Spleen (tissue), 11 donors: Measurements from ENCODE around the gene ERI3. TPM values are rescaled to one million over a fixed set of nuclear protein-coding genes. Genes with fewer than 3 reads are reported as not detected.

Source experiments
- DNase-seq: peaks from one replicate; pipeline ENCODE4 v3.0.0-alpha.2; 2020
- H3K27ac ChIP-seq, 8 donors: fragments of 200-600 bp; sonication (generic) in 7 of 8; 1 replicate in 4 of 8; 2 replicates in 4 of 8; pipeline versions ENCODE4 v1.5.0 to v1.8.0; 2016 to 2021; ENCODE audit warnings: inconsistent platforms in 4 of 8, mild to moderate bottlenecking in 4 of 8, moderate library complexity in 1 of 8
- H3K27me3 ChIP-seq, 7 donors: fragments of 200-600 bp; sonication (generic) in 6 of 7; replicated peaks in 1 of 7; 1 replicate in 4 of 7; 2 replicates in 3 of 7; pipeline versions ENCODE4 v1.5.0 to v1.8.0; 2016 to 2021; ENCODE audit warnings: inconsistent platforms in 3 of 7, mild to moderate bottlenecking in 1 of 7
- H3K36me3 ChIP-seq, 6 donors: fragments of 200-600 bp; sonication (generic) in 5 of 6; 1 replicate in 4 of 6; 2 replicates in 2 of 6; pipeline versions ENCODE4 v1.5.0 to v1.8.0; 2016 to 2021; ENCODE audit warnings: inconsistent platforms in 2 of 6
- H3K4me1 ChIP-seq, 6 donors: fragments of 200-600 bp; sonication (generic) in 5 of 6; 1 replicate in 3 of 6; 2 replicates in 3 of 6; pipeline versions ENCODE4 v1.5.0 to v1.8.0; 2016 to 2021; ENCODE audit warnings: inconsistent platforms in 3 of 6
- H3K4me3 ChIP-seq, 8 donors: fragments of 200-600 bp; sonication (generic) in 7 of 8; 1 replicate in 4 of 8; 2 replicates in 4 of 8; pipeline versions ENCODE4 v1.5.0 to v1.8.0; 2016 to 2021; ENCODE audit warnings: inconsistent platforms in 4 of 8, mild to moderate bottlenecking in 4 of 8, moderate library complexity in 2 of 8
- H3K9me3 ChIP-seq, 8 donors: fragments of 200-600 bp; sonication (generic) in 7 of 8; 1 replicate in 4 of 8; 2 replicates in 4 of 8; pipeline versions ENCODE4 v1.5.0 to v1.8.0; 2016 to 2021; ENCODE audit warnings: inconsistent platforms in 4 of 8
- CTCF ChIP-seq, 11 experiments: fragments of 200-600 bp in 7 of 11; fragments of 450-650 bp in 4 of 11; sonication (generic) in 4 of 11; IDR thresholded peaks in 8 of 11; conservative IDR thresholded peaks in 3 of 11; 1 replicate in 7 of 11; 2 replicates in 4 of 11; pipeline versions ENCODE4 v1.4.0 to v1.8.0; 2016 to 2021; ENCODE audit warnings: antibody characterized with exemption in 11 of 11, inconsistent platforms in 4 of 11, mild to moderate bottlenecking in 1 of 11
- POLR2A ChIP-seq, 3 donors: fragments of 450-650 bp; IDR thresholded peaks; one replicate each; pipeline ENCODE4 v1.5.1; 2017; ENCODE audit warnings: antibody characterized with exemption in 3 of 3, mild to moderate bottlenecking in 1 of 3
- POLR2AphosphoS5 ChIP-seq, 3 donors: sonication (generic); formaldehyde crosslinking; IDR thresholded peaks; one replicate each; pipeline ENCODE4 v1.5.1; 2017; ENCODE audit warnings: antibody characterized with exemption in 3 of 3
- WGBS, 5 donors: extraction: QIAGEN DNeasy Blood & Tissue Kit in 3 of 5; methylation state at CpG; one replicate each; pipeline versions ENCODE4 v1.1.5 to v1.1.7; 2013 to 2018; 5-methylcytosine and 5-hydroxymethylcytosine counted together
- intact Hi-C: fragments of 100-400 bp; cut with DNase I; formaldehyde crosslinking; loops from one replicate; pipeline ENCODE4 v1.15.0; 2023; ENCODE audit warnings: low total_unique reads
- polyA plus RNA-seq, 3 donors: library from polyadenylated mRNA; stranded (reverse); fragments of 200-250 nt; gene quantifications; one replicate each; pipeline ENCODE4 v1.2.1, GENCODE V29; 2013
- total RNA-seq, 7 donors: library from RNA; depleted of rRNA in 3 of 7; stranded (reverse); fragments of >200 nt in 3 of 7; fragmentation: NEBNext Ultra II Directional in 4 of 7; extraction: Animal tissue kit (Norgen Biotek cat#: 25700) in 4 of 7; gene quantifications; one replicate each; pipeline versions ENCODE4 v1.1.0 to v1.2.1, GENCODE V29; 2016 to 2021
- donor health status: healthy with polysubstance abuse.
- donor health status: DM: no; HTN: no; CAD: no; lungs with moderate emphysema.
- donor health status: DM: no; HTN: no; CAD: no.
- donor health status: Bipolar disorder and iron deficiency.
- donor health status: healthy.
- donor health status: DM: no; HTN: no; CAD: no.
- donor health status: DM: yes; HTN: yes; CAD: no.

ERI3 gene
- total and polyA plus RNA-seq, 10 donors, result 20.1 to 41.1 (median 27.3) TPM

GRCh38 chr1:44281962-44282703 lies 72.9 kb downstream of the ERI3 start:
- H3K4me3 ChIP-seq, result no peak overlapping the region
- TF ChIP-seq POLR2A (IDR thresholded peaks at IDR 0.05) (no peak), POLR2AphosphoS5 (IDR thresholded peaks at IDR 0.05) (no peak), CTCF (IDR thresholded peaks at IDR 0.05 in 8 of 11, conservative IDR thresholded peaks at IDR 0.05 in 3 of 11) (no peak)
- no peaks in the 10 kb centered on the region for H3K9me3 ChIP-seq
- peaks cover 0 to 26% (median 2%) of the 10 kb centered on the region in 6 donors for H3K4me1 ChIP-seq
- H3K36me3 ChIP-seq, result peaks cover 0 to 58% (median 18%) of the 10 kb centered on the region in 6 donors
- WGBS, 5 donors, result 24 to 60% (median 44%) methylated on average over 1 of the region's 1 CpG
- DNase-seq, result no peak
- intact Hi-C loops, result no loop called here
- H3K27me3 ChIP-seq, result no peaks in the 10 kb centered on the region
- no peak overlapping the region for H3K27ac ChIP-seq

GRCh38 chr1:44276901-44277300 lies 78.2 kb downstream of the ERI3 start:
- H3K27me3 ChIP-seq, result no peaks in the 10 kb centered on the region
- TF ChIP-seq POLR2A (IDR thresholded peaks at IDR 0.05) (no peak), POLR2AphosphoS5 (IDR thresholded peaks at IDR 0.05) (no peak), CTCF (IDR thresholded peaks at IDR 0.05 in 8 of 11, conservative IDR thresholded peaks at IDR 0.05 in 3 of 11) (no peak)
- 89 to 96% (median 91%) methylated on average over 2 of the region's 2 CpGs for WGBS, 5 donors
- H3K4me3 ChIP-seq, result no peak overlapping the region
- H3K9me3 ChIP-seq, result no peaks in the 10 kb centered on the region
- intact Hi-C loops, result no loop called here
- DNase-seq, result no peak
- H3K4me1 ChIP-seq, result peaks cover 4 to 48% (median 16%) of the 10 kb centered on the region in 6 donors
- H3K36me3 ChIP-seq, result peaks cover 0 to 16% (median 0%) of the 10 kb centered on the region in 6 donors
- no peak overlapping the region for H3K27ac ChIP-seq

GRCh38 chr1:44275991-44276405 lies 79.1 kb downstream of the ERI3 start:
- 33 to 50% (median 43%) methylated on average over 3 of the region's 3 CpGs for WGBS, 5 donors
- Histone ChIP-seq H3K9me3 (no peaks in the 10 kb centered on the region), H3K4me3 (no peak overlapping the region), H3K27ac (no peak overlapping the region), H3K36me3 (peaks cover 0 to 12% (median 0%) of the 10 kb centered on the region in 6 donors), H3K27me3 (no peaks in the 10 kb centered on the region), H3K4me1 (peaks cover 4 to 46% (median 16%) of the 10 kb centered on the region in 6 donors)
- intact Hi-C loops, result no loop called here
- TF ChIP-seq CTCF (IDR thresholded peaks at IDR 0.05 in 8 of 11, conservative IDR thresholded peaks at IDR 0.05 in 3 of 11) (no peak), POLR2AphosphoS5 (IDR thresholded peaks at IDR 0.05) (no peak), POLR2A (IDR thresholded peaks at IDR 0.05) (no peak)
- no peak for DNase-seq

- WGBS, 5 donors, result 73 to 83% (median 80%) methylated on average over 6 of the region's 6 CpGs
- peaks cover 0 to 16% (median 0%) of the 10 kb centered on the region in 6 donors for H3K36me3 ChIP-seq
- no peak overlapping the region for H3K27ac ChIP-seq
- TF ChIP-seq POLR2A (IDR thresholded peaks at IDR 0.05), result no peak
- no peak for TF ChIP-seq CTCF (IDR thresholded peaks at IDR 0.05 in 8 of 11, conservative IDR thresholded peaks at IDR 0.05 in 3 of 11)
- TF ChIP-seq POLR2AphosphoS5 (IDR thresholded peaks at IDR 0.05), result no peak
- no peak overlapping the region for H3K4me3 ChIP-seq
- no peaks in the 10 kb centered on the region for H3K27me3 ChIP-seq
- H3K9me3 ChIP-seq, result no peaks in the 10 kb centered on the region
- peaks cover 4 to 46% (median 16%) of the 10 kb centered on the region in 6 donors for H3K4me1 ChIP-seq
- intact Hi-C loops, result no loop called here
- DNase-seq, result no peak
These were observed 79.6 kb downstream of the ERI3 start for GRCh38 chr1:44275296-44275962.
